ENCODE data around the gene TNFSF13. TPM values are rescaled to one million over a fixed set of nuclear protein-coding genes. Genes with fewer than 3 reads are reported as not detected.
A peak's percentile ranks its signal among the peaks of the same experiment; 100 is the strongest.

TNFSF13 gene
- total and polyA plus RNA-seq, 2 of the 4 experiments (the other 2 are of a cell fraction) = 1.3 TPM; not detected in 1

DNA sequence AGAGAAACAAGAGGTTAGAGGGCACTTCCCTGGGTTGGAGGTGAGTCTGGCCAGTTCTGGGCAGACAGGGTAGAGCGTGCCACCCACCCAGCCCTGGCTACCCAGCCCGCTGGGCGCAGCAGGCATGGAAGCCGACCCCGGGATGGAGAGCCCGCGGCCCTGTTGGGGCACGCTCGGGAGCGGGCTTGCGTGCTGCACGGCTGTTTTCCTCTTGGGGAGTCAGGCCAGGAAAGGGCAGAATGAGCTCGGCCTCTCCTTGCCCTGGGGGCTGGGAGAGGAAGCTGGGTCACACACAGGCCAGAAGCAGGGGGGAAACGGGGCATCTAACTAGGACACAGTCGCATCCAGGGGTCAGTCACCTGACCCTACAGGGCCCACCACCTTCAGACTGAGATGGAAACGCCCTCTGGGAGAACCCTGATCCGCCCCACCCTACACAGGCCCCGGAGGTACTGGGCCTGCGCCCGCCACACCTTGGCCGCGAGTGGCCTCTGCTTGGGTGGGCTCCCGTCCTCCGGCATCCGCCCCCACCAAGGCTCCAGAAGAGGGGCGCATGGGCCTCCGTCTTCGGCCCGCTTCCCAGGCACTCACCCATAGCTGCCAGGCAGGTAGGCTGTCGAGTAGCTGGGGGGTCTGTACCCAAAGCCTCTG is 30.1 kb downstream of the TNFSF13 start:
- H3K56ac ChIP-seq (ENCODE audit: extremely low read depth, insufficient read depth, low read length) = no peak overlapping the region
- H2BK120ac ChIP-seq (ENCODE audit: low read depth, low read length) = no peak overlapping the region; the same call in 1 of the 2 replicates
- H2AK5ac ChIP-seq (ENCODE audit: low read depth, low read length) = peak overlapping the region; percentile 74
- H4K8ac ChIP-seq (ENCODE audit: low read depth in 2 of 2, low read length in 2 of 2) = peak overlapping the region; percentile 21 to 47; a peak in 3 of 4 replicates
- peaks cover 18% of the 10 kb centered on the region for H3K9me1 ChIP-seq (ENCODE audit: insufficient read depth, low read length)
- no peak overlapping the region; the same call in 1 of the 2 replicates for H4K91ac ChIP-seq (ENCODE audit: insufficient read depth, low read depth, low read length)
- H2AK9ac ChIP-seq (replicated peaks; ENCODE audit: low read depth, low read length, poor library complexity) = peak overlapping the region; percentile 87
- in situ Hi-C loops (cut with MboI; ENCODE audit: low sequenced_read_pairs) (no loop called here), dilution Hi-C loops (cut with HindIII; ENCODE audit: low sequenced_read_pairs, unreplicated experiment) (no loop called here), intact Hi-C loops (cut with micrococcal nuclease) (loop anchor here (1.0 to 2.0 kb wide), 2 partner anchors 74 to 308 kb away; partner anchors contain the start of gene SLC2A4)
- DNase-seq (no peak), ATAC-seq (ENCODE audit: low read depth) (no peak)
- no peaks in the 10 kb centered on the region for H3K9me3 ChIP-seq (ENCODE audit: control insufficient read depth, insufficient read depth, low read length)
- peak overlapping the region; percentile 36; the same call in 1 of the 2 replicates for H3K4me2 ChIP-seq (ENCODE audit: low read depth, low read length)
- H3K9ac ChIP-seq (ENCODE audit: low read depth, low read length) = peak overlapping the region; percentile 30
- H3K4me1 ChIP-seq (ENCODE audit: control insufficient read depth, insufficient read depth, low read length) = peaks cover 34% of the 10 kb centered on the region
- peak overlapping the region; percentile 55; the same call in 1 of the 2 replicates for H3K23ac ChIP-seq (ENCODE audit: low read depth, low read length)
- H3K18ac ChIP-seq (ENCODE audit: low read depth, low read length) = no peak overlapping the region
- peak overlapping the region; percentile 90 for H2BK5ac ChIP-seq (ENCODE audit: low read depth, low read length, poor library complexity, severe bottlenecking)
- H3K4me3 ChIP-seq (ENCODE audit: insufficient read depth, low read depth, low read length) = no peak overlapping the region
- no peak overlapping the region for H2AFZ ChIP-seq (replicated peaks; ENCODE audit: low read length, poor library complexity)
- peaks cover 23 to 68% of the 10 kb centered on the region in 2 experiments for H3K79me1 ChIP-seq (ENCODE audit: low read depth in 1 of 2, low read length in 2 of 2)
- no peak overlapping the region for H2BK15ac ChIP-seq (ENCODE audit: low read depth, low read length)
- POLR2A ChIA-PET (ENCODE audit: unreplicated experiment) = interaction anchor here (0.5 to 1.1 kb wide), 3 partner anchors 8 to 98 kb away, joined by 3 to 6 read pairs (median 3); partner anchors contain the start of gene CD68
- no peaks in the 10 kb centered on the region for H3K27me3 ChIP-seq (ENCODE audit: control insufficient read depth, insufficient read depth, low read length)
- H2BK20ac ChIP-seq (ENCODE audit: low read depth, low read length) = no peak overlapping the region
- H3K4ac ChIP-seq (ENCODE audit: low read depth, low read length) = peak overlapping the region; percentile 68
- H3K14ac ChIP-seq (replicated peaks; ENCODE audit: low read depth, low read length) = peak overlapping the region; percentile 75
- H4K20me1 ChIP-seq (ENCODE audit: insufficient read depth, low read length) = peaks cover 15% of the 10 kb centered on the region
- CTCF ChIA-PET = interaction anchor here (0.6 to 1.5 kb wide), 6 partner anchors 10 to 28 kb away, joined by 3 to 9 read pairs (median 4); no protein-coding TSS in a partner anchor
- WGBS, 2 experiments (ENCODE audit: extremely low coverage in 2 of 2, insufficient read length in 1 of 2) = 82% methylated on average over 12 of the region's 30 CpGs; no CpG with 5 or more reads in 1 of the 2 experiments
- H3K27ac ChIP-seq (ENCODE audit: insufficient read depth, low read length) = peak overlapping the region; percentile 75
- H3K36me3 ChIP-seq (ENCODE audit: control insufficient read depth, insufficient read depth, low read length) = peaks cover 40% of the 10 kb centered on the region
- no peak for TF ChIP-seq FOS (IDR thresholded peaks at IDR 0.05; ENCODE audit: low read depth, low read length)
- TF ChIP-seq, protein P1, sequence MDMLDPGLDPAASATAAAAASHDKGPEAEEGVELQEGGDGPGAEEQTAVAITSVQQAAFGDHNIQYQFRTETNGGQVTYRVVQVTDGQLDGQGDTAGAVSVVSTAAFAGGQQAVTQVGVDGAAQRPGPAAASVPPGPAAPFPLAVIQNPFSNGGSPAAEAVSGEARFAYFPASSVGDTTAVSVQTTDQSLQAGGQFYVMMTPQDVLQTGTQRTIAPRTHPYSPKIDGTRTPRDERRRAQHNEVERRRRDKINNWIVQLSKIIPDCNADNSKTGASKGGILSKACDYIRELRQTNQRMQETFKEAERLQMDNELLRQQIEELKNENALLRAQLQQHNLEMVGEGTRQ (IDR thresholded peaks at IDR 0.05; ENCODE audit: low read depth, low read length) = no peak
- no peak for TF ChIP-seq RCOR1 (IDR thresholded peaks at IDR 0.05; ENCODE audit: insufficient replicate concordance, low read length)
- no peak for TF ChIP-seq RFX5 (IDR thresholded peaks at IDR 0.05; ENCODE audit: low read depth, low read length)
- no peak for TF ChIP-seq CEBPB (IDR thresholded peaks at IDR 0.05; ENCODE audit: low read depth, low read length)
- TF ChIP-seq MAZ (IDR thresholded peaks at IDR 0.05; ENCODE audit: borderline replicate concordance, low read depth, low read length) = no peak
- TF ChIP-seq MXI1 (IDR thresholded peaks at IDR 0.05; ENCODE audit: borderline replicate concordance, low read depth, low read length) = no peak
- no peak for TF ChIP-seq NFE2L2 (IDR thresholded peaks at IDR 0.05; ENCODE audit: low read depth, low read length)
- TF ChIP-seq RAD21 (IDR thresholded peaks at IDR 0.05; ENCODE audit: low read length) = no peak
- TF ChIP-seq CHD1 (IDR thresholded peaks at IDR 0.05; ENCODE audit: low read depth, low read length) = no peak
- no peak for TF ChIP-seq MAFK (IDR thresholded peaks at IDR 0.05; ENCODE audit: low read depth, low read length)
- TF ChIP-seq BHLHE40 (IDR thresholded peaks at IDR 0.05; ENCODE audit: low read depth, low read length) = no peak
- TF ChIP-seq, protein P2, sequence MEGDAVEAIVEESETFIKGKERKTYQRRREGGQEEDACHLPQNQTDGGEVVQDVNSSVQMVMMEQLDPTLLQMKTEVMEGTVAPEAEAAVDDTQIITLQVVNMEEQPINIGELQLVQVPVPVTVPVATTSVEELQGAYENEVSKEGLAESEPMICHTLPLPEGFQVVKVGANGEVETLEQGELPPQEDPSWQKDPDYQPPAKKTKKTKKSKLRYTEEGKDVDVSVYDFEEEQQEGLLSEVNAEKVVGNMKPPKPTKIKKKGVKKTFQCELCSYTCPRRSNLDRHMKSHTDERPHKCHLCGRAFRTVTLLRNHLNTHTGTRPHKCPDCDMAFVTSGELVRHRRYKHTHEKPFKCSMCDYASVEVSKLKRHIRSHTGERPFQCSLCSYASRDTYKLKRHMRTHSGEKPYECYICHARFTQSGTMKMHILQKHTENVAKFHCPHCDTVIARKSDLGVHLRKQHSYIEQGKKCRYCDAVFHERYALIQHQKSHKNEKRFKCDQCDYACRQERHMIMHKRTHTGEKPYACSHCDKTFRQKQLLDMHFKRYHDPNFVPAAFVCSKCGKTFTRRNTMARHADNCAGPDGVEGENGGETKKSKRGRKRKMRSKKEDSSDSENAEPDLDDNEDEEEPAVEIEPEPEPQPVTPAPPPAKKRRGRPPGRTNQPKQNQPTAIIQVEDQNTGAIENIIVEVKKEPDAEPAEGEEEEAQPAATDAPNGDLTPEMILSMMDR (conservative IDR thresholded peaks at IDR 0.05; ENCODE audit: low read depth, low read length) = no peak
- TF ChIP-seq, protein P3, sequence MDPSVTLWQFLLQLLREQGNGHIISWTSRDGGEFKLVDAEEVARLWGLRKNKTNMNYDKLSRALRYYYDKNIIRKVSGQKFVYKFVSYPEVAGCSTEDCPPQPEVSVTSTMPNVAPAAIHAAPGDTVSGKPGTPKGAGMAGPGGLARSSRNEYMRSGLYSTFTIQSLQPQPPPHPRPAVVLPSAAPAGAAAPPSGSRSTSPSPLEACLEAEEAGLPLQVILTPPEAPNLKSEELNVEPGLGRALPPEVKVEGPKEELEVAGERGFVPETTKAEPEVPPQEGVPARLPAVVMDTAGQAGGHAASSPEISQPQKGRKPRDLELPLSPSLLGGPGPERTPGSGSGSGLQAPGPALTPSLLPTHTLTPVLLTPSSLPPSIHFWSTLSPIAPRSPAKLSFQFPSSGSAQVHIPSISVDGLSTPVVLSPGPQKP (IDR thresholded peaks at IDR 0.05; ENCODE audit: borderline replicate concordance, low read depth, low read length) = no peak
- TF ChIP-seq POLR2A (IDR thresholded peaks at IDR 0.05; ENCODE audit: low read depth, low read length) = no peak
- peak overlapping the region; percentile 1; the same call in 1 of the 2 replicates for H4K5ac ChIP-seq (ENCODE audit: low read depth, low read length)
- BruUV-seq (replicated peaks) = no TSS peak

All from IMR-90 (cell line).